Tibial artery (tissue), 4 donors: ENCODE results near the gene ARAP2.

Experiments
- DNase-seq, 2 donors: peaks; one replicate each; pipeline ENCODE4 v3.0.0-alpha.2; 2019
- H3K27ac ChIP-seq, 2 donors: fragments of 200-600 bp; sonication (generic) in 1 of 2; 1 replicate in 1 of 2; 2 replicates in 1 of 2; pipeline ENCODE4 v1.5.1; 2018 to 2019; ENCODE audit warnings: mild to moderate bottlenecking in 1 of 2
- H3K27me3 ChIP-seq, 2 donors: fragments of 200-600 bp; sonication (generic) in 1 of 2; one replicate each; pipeline versions ENCODE4 v1.5.1 to v1.6.0; 2016 to 2019
- H3K36me3 ChIP-seq, 3 donors: fragments of 200-600 bp; sonication (generic) in 2 of 3; one replicate each; pipeline ENCODE4 v1.5.1; 2016 to 2019; ENCODE audit warnings: mild to moderate bottlenecking in 2 of 3
- H3K4me1 ChIP-seq, 4 donors: fragments of 200-600 bp; sonication (generic) in 2 of 4; 1 replicate in 3 of 4; 2 replicates in 1 of 4; pipeline ENCODE4 v1.5.1; 2016 to 2019
- H3K4me3 ChIP-seq, 2 donors: fragments of 200-600 bp; sonication (generic) in 1 of 2; 1 replicate in 1 of 2; 2 replicates in 1 of 2; pipeline ENCODE4 v1.5.1; 2018 to 2019; ENCODE audit warnings: mild to moderate bottlenecking in 2 of 2
- H3K9me3 ChIP-seq, 3 donors: fragments of 200-600 bp; sonication (generic) in 1 of 3; one replicate each; pipeline ENCODE4 v1.5.1; 2016 to 2019
- CTCF ChIP-seq, 2 experiments: fragments of 200-600 bp in 1 of 2; fragments of 450-650 bp in 1 of 2; IDR thresholded peaks; one replicate each; pipeline ENCODE4 v1.5.1; 2017 to 2019; ENCODE audit warnings: antibody characterized with exemption in 2 of 2, mild to moderate bottlenecking in 1 of 2, moderate library complexity in 1 of 2
- intact Hi-C: fragments of 100-400 bp; cut with DNase I; formaldehyde crosslinking; loops from one replicate; pipeline ENCODE4 v1.15.0; 2023; ENCODE audit warnings: low total_unique reads

Gene ARAP2

GRCh38 chr4:36123906-36124305, 120.4 kb downstream of the ARAP2 start:
- intact Hi-C loops: no loop called here

GRCh38 chr4:36115312-36115711, 129.0 kb downstream of the ARAP2 start:
- H3K4me3 ChIP-seq: no peak overlapping the region
- no peaks in the 10 kb centered on the region for H3K4me1 ChIP-seq
- H3K9me3 ChIP-seq: no peaks in the 10 kb centered on the region
- no peak overlapping the region for H3K27ac ChIP-seq
- intact Hi-C loops: no loop called here
- no peaks in the 10 kb centered on the region for H3K27me3 ChIP-seq
- DNase-seq: no peak
- no peak for TF ChIP-seq CTCF (IDR thresholded peaks at IDR 0.05)
- H3K36me3 ChIP-seq: no peaks in the 10 kb centered on the region

More at GRCh38 chr4:36123906-36124305, 120.4 kb downstream of the ARAP2 start:
- Histone ChIP-seq H3K27me3 (no peaks in the 10 kb centered on the region), H3K4me3 (no peak overlapping the region), H3K4me1 (no peaks in the 10 kb centered on the region), H3K36me3 (no peaks in the 10 kb centered on the region), H3K9me3 (no peaks in the 10 kb centered on the region), H3K27ac (no peak overlapping the region)
- DNase-seq: no peak
- no peak for TF ChIP-seq CTCF (IDR thresholded peaks at IDR 0.05)

GRCh38 chr4:36111172-36111571, 133.1 kb downstream of the ARAP2 start:
- H3K9me3 ChIP-seq: no peaks in the 10 kb centered on the region
- TF ChIP-seq CTCF (IDR thresholded peaks at IDR 0.05): no peak
- H3K36me3 ChIP-seq: no peaks in the 10 kb centered on the region
- no peak overlapping the region for H3K27ac ChIP-seq
- no peaks in the 10 kb centered on the region for H3K4me1 ChIP-seq
- H3K27me3 ChIP-seq: no peaks in the 10 kb centered on the region
- intact Hi-C loops: no loop called here
- H3K4me3 ChIP-seq: no peak overlapping the region
- no peak for DNase-seq

GRCh38 chr4:36099509-36099908, 144.8 kb downstream of the ARAP2 start:
- TF ChIP-seq CTCF (IDR thresholded peaks at IDR 0.05): no peak
- H3K9me3 ChIP-seq: no peaks in the 10 kb centered on the region
- H3K27me3 ChIP-seq: no peaks in the 10 kb centered on the region
- H3K27ac ChIP-seq: no peak overlapping the region
- DNase-seq: no peak
- H3K36me3 ChIP-seq: no peaks in the 10 kb centered on the region
- no peaks in the 10 kb centered on the region for H3K4me1 ChIP-seq
- intact Hi-C loops: no loop called here
- H3K4me3 ChIP-seq: no peak overlapping the region

- Histone ChIP-seq H3K9me3 (no peaks in the 10 kb centered on the region), H3K4me1 (no peaks in the 10 kb centered on the region), H3K27me3 (no peaks in the 10 kb centered on the region), H3K27ac (no peak overlapping the region), H3K4me3 (no peak overlapping the region), H3K36me3 (no peaks in the 10 kb centered on the region)
- no peak for DNase-seq
- no peak for TF ChIP-seq CTCF (IDR thresholded peaks at IDR 0.05)
- intact Hi-C loops: no loop called here
Measured at GRCh38 chr4:36094995-36095394, 149.3 kb downstream of the ARAP2 start.

- Histone ChIP-seq H3K36me3 (no peaks in the 10 kb centered on the region), H3K4me3 (no peak overlapping the region), H3K4me1 (no peaks in the 10 kb centered on the region), H3K27ac (no peak overlapping the region), H3K9me3 (no peaks in the 10 kb centered on the region), H3K27me3 (no peaks in the 10 kb centered on the region)
- intact Hi-C loops: no loop called here
- no peak for DNase-seq
- no peak for TF ChIP-seq CTCF (IDR thresholded peaks at IDR 0.05)
Measured at GRCh38 chr4:36091997-36092396, 152.3 kb downstream of the ARAP2 start.
